HG02678 (cell line): ENCODE data around the gene UBE2G1.
"Not testable (repeated sequence)": the region's sequence is repeated elsewhere in the genome, so short reads cannot be mapped to it uniquely, and the experiment has no call there.

ENCODE experiments used
- ATAC-seq: cut with Tn5 transposase; IDR thresholded peaks from one replicate; pipeline ENCODE4 v1.9.1; 2021; ENCODE audit warnings: mild to moderate bottlenecking, moderate library complexity; ENCODE audit not compliant: unreplicated experiment

UBE2G1 gene

DNA sequence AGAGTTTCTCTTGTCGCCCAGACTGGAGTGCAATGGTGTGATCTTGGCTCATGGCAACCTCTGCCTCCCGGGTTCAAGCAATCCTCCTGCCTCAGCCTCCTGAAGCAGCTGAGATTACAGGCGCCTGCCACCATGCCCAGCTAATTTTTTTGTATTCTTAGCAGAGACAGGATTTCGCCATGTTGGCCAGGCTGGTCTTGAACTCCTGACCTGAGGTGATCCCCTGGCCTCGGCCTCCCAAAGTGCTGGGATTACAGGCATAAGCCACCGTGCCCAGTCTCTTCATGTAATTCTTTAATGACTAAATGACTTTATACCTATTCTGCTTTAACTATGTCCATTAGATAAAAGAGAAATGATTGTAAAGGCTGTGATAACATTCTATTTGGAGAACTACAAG, 111.2 kb downstream of the UBE2G1 start:
- ATAC-seq: not testable (repeated sequence)

DNA sequence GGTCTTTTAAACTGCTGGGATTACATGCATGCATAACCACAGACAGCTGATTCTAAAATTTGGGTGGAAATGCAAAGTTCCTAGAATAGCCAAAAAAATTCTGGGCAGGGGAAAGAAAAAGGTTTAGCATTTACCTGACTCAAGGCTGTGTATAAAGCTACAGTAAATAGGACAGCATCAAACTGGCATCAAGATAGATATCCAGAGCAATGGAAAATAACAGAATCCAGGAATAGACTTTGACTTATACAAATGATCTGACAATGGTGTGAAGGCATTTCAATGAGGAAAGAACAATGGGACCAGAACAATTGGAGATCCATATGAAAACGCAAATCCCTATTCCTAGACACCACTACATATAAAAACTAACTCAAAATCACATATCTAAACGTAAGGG, 115.6 kb downstream of the UBE2G1 start:
- ATAC-seq: no peak

DNA sequence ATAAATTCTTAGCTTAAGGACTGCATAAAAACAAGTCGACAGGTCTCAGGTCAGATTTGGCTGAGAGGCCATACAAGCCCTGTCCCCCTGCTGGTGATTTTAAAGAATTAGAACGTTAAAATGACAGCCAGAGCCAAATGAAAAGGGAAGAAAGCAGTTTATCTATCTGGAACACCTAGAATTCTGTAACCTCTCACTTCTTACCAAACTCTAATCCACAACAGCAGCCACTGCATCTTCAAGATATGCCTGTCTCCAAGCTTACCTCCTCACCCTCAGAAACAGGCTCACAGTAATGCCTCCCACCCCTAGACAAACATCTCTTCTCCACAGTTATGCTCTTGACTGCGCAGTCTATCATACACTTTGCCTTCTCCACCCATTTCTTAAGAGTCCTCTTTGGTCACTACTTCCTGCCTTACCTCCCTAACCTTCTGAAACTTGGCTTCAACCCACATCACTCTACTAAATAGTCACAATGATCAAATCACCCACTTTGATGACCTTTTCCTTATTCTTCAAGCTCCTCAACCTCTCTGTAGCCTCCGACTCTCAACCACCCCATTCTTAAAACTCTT, 116.9 kb downstream of the UBE2G1 start:
- ATAC-seq: no peak

DNA sequence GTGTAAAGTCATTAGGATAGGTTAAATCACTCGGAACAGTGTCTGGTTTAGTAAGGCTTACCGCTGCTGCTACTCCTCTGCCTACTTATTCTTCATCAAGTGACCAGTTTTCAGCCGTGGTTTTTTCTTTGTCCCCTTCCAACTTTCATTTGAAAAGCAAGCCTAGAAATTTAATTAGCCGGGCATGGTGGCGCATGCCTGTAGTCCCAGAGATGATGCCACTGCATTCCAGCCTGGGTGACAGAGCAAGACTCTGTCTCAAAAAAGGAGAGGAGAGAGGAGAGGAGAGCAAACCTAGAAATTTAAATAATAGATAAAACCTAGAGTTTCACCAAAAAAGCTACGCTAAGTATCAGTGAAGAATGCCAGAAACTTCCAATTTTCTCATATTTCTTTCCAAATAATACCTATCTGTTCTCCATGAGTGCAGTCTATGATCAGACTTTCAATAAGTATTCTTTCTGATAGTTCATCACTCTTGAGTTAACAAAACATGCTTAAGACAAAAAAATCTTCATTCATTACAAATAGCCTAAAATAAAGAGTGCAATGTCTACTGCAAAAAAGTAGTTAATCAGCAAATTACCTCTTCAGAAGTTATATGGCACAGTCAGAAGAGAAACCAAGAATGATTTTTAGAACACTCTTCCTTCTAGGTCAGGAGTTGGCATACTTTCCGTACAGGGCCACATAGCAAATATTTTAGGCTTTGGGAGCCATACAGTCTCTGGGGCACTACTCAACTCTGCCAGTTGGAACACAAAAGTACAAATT, 117.8 kb downstream of the UBE2G1 start:
- ATAC-seq: no peak

DNA sequence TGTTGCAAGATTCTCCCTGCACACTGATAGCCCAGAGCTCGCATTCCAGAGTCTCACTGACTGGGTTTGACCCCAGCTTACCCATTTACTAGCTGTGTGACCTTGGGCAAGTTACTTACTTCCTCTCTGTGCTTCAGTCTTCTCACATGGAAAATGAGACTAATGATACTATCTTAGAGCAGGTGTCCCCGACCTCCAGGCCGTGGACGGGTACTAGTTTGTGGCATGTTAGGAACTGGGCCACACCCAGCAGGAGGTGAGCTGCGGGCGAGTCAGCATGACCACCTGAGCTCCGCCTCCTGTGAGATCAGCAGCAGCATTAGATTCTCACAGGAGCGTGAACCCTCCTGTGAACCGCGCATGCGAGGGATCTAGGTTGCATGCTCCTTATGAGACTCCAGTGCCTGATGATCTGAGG, 118.5 kb downstream of the UBE2G1 start:
- no peak for ATAC-seq

DNA sequence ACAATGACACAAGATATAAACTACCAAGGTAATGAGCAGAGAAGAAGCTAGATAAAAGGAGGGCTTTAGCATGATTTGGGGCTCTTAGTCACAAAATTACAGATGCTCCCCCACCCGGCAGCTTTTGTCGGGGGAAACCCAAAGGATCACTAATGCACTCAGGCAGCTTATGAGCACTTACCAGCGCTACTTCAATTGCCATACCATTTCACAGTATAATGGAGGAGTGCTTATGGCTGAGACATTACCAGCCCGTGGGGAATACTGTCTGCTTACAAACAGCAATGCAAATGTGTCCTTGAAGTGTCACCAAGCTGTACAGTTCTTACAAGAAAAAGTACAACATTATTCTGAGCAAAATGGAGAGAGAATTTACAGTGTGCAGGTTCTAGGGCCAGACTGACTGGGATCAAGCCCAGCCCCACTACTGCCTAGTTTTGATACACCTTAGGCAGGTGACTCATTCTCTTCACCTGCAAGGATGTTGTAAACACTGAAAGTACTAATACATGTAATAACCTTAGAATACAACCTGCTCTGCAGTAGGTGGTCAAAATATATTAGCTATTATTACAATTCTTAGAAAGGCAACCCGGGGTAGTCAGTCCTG, 119.0 kb downstream of the UBE2G1 start:
- ATAC-seq: no peak

DNA sequence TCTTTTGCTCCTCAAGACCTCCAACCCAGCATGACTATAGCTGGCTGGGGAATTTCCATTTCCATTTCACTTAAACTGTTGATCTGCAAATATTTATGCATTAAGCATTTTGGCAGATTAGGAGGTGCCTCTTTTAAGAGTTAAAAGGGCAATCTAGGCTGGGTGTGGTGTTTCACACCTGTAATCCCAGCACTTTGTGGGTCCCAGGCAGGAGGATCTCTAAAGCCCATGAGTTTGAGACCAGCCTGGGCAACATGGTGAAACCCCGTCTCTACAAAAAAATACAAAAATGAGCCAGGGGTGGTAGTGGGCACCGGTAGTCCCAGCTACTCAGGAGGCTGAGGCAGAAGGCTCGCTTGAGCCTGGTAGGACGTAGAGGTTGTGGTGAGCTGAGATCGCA, 119.8 kb downstream of the UBE2G1 start:
- no peak for ATAC-seq

DNA sequence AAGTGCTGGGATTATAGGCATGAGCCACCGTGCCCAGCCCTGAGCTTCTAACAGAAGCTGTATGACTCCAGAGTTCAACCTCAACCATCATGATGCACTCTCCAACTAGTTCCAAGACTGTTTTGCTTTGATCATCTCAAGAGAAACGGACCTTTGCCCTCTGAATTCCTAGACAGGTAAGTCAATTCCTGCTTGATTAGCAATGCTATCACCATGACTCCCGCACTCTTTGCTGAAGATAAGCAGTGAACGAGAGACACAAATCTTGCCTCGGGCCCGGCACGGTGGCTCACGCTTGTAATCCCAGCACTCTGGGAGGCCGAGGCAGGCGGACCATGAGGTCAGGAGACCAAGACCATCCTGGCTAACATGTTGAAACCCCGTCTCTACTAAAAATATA, 124.9 kb downstream of the UBE2G1 start:
- ATAC-seq: no peak

DNA sequence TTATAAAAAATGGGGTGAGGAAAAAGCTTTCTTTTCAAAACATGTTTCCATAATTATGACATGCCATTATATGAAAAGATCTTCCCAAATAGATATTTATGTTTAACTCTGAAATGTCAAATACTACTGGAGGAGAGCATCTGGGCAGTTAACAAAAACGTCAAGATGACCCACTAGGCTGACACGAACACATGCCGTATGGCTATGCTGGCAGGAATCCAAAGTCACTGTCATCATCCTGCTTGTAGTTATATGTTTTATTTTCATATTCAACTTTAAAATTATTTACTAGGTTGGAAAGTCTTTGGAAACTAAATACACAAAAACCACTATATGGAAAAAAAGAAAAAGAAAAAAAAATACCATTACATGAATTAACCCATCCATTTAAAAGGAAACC, 130.0 kb downstream of the UBE2G1 start:
- no peak for ATAC-seq

DNA sequence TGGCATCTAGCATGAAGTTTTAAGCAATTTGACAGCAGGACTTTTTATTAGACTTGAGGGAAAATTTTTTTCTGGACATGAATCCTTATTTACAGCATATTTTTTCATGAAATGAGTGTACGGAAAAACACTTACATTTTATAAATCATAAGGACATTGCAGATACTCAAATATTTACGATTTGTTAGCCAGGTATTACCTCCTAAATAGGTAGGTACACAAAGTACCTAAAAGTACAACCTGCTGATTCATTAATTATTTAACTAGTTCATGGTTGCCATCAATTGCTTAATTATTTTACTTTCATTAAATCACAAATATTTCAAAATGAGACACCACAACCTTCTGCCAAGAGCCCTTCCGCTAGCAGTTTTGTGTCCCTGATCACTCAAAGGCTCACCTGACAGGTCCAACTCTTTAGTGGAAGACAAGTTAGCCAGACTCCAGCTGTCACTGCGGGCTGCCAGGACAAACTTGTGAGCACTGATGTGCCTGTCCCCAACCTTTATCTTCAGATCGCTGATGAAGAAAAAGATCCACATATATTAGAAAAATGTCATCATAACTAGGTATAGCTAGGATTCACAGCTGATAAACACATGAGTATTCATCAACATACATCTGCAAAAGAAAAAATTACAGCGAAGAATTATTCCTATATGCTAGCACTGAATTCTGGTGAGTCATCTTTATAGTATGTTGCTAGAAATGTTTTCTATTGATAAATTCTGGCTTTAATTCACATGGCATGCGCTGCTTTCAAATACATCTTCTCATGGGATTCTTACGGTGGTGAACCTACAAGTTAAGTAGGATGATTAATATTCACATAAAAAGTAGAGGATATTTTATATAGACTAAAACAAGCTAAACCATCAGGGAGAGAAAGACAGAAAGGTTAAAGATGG, 130.8 kb downstream of the UBE2G1 start:
- no peak for ATAC-seq

DNA sequence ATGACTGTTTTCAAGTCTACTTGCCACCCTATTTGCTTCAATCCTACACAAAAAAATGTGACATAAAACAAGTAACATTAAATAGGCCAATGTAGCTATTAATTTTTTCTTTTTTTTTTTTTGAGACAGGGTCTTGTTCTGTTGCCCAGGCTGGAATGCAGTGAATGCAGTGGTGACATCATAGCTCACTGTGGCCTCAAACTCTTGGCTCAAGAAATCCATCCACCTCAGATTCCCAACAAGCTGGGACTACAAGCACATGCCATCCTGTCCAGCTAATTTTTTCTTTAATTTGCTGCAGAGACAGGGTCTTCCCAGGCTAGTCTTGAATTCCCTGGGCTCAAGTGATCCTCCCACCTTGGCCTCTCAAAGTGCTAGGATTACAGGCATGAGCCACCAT, 132.1 kb downstream of the UBE2G1 start:
- no peak for ATAC-seq

DNA sequence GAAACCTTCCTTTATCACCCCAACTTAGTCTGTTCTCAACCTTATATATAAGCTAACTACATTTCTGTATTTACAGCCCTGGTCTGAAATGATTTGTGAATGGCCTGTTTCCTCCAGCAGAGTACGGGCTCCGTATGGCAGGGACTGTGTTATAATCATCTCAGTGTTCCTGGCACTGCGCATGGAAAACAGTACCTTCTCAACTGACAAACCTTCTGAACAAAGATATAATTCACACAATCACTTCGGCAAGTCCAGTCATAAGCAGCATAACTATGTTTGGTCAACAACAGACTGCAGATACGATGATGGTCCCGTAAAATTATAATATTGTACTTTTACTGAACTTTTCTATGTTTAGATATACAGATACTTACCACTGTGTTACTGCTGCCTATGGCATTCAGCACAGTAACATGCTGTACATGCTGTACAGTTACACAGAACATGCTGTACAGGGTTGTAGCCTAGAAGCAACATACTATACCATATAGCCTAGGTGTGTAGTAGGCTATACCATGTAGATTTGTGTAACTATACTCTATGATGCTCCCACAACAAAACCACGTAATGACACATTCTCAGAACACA, 132.7 kb downstream of the UBE2G1 start:
- no peak for ATAC-seq

DNA sequence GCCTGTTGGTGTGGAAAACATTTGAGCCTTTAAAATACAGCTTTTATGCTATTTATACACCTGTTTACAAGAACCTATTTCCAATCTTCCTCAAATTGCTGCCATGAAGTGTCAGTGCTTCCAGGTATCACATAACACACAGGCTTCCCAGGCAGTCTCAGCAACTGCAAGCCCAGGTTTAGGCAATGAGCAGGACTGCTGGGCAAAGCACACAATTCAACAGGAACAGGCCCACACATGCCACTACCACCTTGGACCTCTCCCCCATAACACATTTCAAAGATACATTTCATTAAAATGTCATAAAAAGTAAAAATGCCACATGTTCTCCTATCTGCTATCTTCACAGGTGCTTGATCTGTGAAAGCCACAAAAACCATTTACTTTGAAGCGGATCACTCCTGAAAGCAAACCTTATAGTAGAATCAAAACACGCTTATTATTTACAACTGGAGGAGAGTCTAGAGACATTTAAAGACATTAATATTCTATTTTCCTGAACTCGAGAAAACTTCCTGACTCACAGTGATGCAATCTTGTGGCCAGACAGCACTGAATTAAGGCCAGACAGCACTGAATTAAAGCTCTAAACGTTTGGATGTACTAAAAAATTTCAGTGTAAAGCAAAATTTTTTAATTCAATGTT, 134.2 kb downstream of the UBE2G1 start:
- ATAC-seq: no peak

DNA sequence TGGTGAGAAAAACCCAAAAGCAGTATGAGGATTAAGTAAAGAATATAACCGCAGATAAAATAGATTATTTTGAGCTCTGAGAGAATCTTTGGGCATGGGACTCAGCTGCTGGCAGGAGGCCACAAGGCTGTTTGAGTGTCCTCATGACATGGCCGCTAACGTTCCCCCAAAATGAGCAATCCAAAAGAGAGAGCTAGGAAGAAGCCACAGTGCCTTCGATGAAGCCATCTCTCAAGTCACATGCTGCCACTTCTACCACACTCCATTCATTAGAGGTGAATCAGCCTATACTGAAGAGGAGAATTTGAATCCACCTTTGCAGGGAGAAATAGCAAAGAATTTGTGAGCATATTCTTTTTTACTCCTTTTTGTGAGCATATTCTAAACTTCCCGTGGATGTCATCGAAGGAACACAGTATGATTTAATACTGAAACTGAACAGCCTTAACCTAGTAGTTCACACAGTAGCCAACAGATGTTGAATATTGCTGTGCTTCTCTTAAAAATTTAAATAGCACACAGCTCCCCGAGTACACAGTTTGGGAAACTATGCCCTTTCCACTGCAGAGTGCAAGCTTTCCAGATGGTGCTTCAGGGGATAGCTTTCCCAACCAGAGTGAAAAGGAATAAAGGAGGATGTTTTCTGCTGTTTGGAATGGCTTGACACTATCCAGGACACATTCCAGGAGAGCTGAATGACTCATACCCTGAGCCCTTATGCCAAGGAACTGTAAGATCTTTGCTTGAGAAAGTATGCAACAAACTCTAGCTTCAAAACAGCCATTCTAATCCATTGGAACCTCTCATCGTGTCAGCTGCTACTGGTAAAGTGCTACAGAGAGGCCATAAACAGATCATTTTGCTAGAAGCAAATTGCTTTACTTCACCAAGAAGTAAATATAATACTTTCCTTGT, 136.6 kb downstream of the UBE2G1 start:
- no peak for ATAC-seq

DNA sequence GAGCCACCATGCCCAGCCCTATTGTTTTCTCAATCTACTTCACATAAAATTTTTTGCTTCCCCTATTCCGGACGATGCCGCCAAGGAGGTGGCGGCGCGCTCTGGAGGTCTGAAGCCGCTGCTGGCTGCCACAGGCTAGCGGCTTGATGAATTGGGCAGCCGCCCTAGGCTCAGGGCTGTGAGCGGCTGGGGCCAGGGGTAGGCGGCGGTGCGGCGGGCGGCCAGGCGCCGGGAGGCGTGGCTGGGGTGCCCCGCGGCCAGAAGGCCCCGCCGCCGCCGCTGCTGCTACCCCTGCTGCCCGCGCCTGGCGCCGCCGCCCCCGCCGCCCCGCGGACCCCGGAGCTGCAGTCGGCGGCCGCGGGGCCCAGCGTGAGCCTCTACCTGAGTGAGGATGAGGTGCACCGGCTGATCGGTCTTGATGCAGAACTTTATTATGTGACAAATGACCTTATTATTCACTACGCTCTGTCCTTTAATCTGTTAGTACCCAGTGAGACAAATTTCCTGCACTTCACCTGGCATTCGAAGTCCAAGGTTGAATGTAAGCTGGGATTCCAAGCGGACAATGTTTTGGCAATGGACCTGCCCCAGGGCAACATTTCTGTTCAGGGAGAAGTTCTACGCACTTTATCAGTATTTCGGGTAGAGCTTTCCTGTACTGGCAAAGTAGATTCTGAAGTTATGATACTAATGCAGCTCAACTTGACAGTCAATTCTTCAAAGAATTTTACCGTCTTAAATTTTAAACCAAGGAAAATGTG, 144.4 kb downstream of the UBE2G1 start:
- no peak for ATAC-seq

DNA sequence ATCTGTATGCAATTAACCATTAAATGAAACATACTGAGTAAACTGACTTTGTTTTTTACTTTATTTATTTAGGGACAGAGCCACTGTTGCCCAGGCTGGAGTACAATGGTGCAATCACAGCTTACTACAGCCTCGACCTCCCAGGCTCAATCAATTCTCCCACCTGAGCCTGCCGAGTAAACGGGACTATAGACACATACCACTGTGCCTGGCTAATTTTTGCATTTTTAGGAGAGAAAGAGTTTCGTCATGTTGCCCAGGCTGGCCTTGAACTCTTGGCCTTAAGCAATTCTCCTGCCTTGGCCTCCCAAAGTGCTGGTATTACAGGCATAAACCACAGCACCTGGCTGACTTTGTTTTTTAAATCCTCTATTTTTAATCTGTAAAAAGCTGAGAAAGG, 145.3 kb downstream of the UBE2G1 start:
- ATAC-seq: no peak

DNA sequence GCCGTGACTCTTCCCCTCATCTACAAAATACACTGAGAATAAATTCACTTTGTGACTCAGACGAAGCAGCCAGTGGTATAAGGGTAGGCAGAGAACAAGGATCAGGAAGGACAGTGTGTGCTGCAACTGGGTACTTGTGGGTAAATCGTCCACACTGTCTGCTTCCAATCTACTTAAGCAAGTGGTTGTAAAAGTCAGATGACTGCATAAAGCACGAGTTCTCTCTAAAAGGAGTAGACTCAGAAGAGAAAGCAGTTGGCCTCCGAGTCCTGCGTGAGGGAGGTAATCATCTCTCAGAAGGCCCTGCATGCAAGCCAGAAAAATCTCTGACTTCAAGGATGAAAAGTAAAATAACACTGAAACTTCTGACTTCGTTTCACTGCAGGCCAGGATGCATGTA, 145.8 kb downstream of the UBE2G1 start:
- ATAC-seq: no peak
